K562 (cell line): ENCODE measurements around the gene PDGFD. TPM values are rescaled to one million over a fixed set of nuclear protein-coding genes. Genes with fewer than 3 reads are reported as not detected.

Experiments used
- BACH1 ChIP-seq: fragments of 200-800 bp; sonication (Bioruptor generic); IDR thresholded peaks from 2 replicates; pipeline ENCODE4 v1.6.1; 2016; ENCODE audit warnings: missing genetic modification characterization, missing compliant biosample characterization
- CLOCK ChIP-seq: fragments of 250-450 bp; sonication (Bioruptor Pico); IDR thresholded peaks from 2 replicates; pipeline ENCODE4 v1.4.0; 2020; ENCODE audit warnings: mild to moderate bottlenecking, moderate library complexity, borderline replicate concordance
- MYC ChIP-seq, 2 experiments: fragments of 250-450 bp in 1 of 2; sonication (Bioruptor Pico) in 1 of 2; IDR thresholded peaks; 2 replicates each; pipeline versions ENCODE4 v1.5.1 to v1.6.1; 2012 to 2021; ENCODE audit warnings: low read depth in 2 of 2, borderline replicate concordance in 1 of 2, improper control_type of control experiment in 1 of 2, low read length in 1 of 2, mild to moderate bottlenecking in 1 of 2, moderate library complexity in 1 of 2
- SUPT5H ChIP-seq: fragments of 450-650 bp; IDR thresholded peaks from 2 replicates; pipeline ENCODE4 v1.6.1; 2016
- VEZF1 ChIP-seq: fragments of 200-800 bp; sonication (Bioruptor generic); IDR thresholded peaks from 2 replicates; pipeline ENCODE4 v1.6.1; 2017; ENCODE audit warnings: missing genetic modification characterization, missing compliant biosample characterization
- ZC3H4 ChIP-seq: sonication (generic); formaldehyde crosslinking; IDR thresholded peaks from 2 replicates; pipeline ENCODE4 v1.9.0; 2021; ENCODE audit warnings: missing genetic modification reagents, borderline replicate concordance
- ZFP36 ChIP-seq: fragments of 150-350 bp; IDR thresholded peaks from 2 replicates; pipeline ENCODE4 v1.6.1; 2018; ENCODE audit warnings: low read length, low read depth; ENCODE audit not compliant: partially characterized antibody
- ZNF644 ChIP-seq: fragments of 200-800 bp; sonication (Bioruptor generic); IDR thresholded peaks from 2 replicates; pipeline ENCODE4 v1.6.1; 2016; ENCODE audit warnings: low read depth, missing genetic modification characterization, missing compliant biosample characterization
- polyA plus RNA-seq, 8 experiments: library from polyadenylated mRNA; depleted of rRNA in 4 of 8; stranded (reverse) in 5 of 8; unstranded in 3 of 8; fragments of >200 nt; fragmentation: Nextera tagmentation in 2 of 8; fragmentation: Illumina TruSeq in 1 of 8; extraction: Ambion mirVana in 2 of 8; extraction: Trizol in 1 of 8; gene quantifications; 2 replicates each; pipeline versions ENCODE4 v1.2.1 to v1.2.3, GENCODE V29; 2011 to 2014; ENCODE audit warnings: inconsistent platforms in 1 of 8, missing spikeins in 1 of 8
- total RNA-seq, 7 experiments: library from RNA; depleted of rRNA in 6 of 7; stranded (reverse); fragments of >200 nt in 6 of 7; fragmentation: Illumina TruSeq in 2 of 7; extraction: Trizol in 2 of 7; gene quantifications; 2 replicates each; pipeline versions ENCODE4 v1.2.1 to v1.2.3, GENCODE V29; 2011 to 2021; ENCODE audit warnings: low replicate concordance in 1 of 7
- TF ChIP-seq, protein P1 (sequence below): fragments of 450-650 bp; IDR thresholded peaks from 2 replicates; pipeline ENCODE4 v1.6.1; 2017; ENCODE audit warnings: mild to moderate bottlenecking, moderate library complexity

The PDGFD gene
- total and polyA plus RNA-seq, 9 of the 15 experiments (the other 6 are each of a cell fraction or from before 2014, with no cell fraction given): 0.11 TPM; not detected in 8

DNA sequence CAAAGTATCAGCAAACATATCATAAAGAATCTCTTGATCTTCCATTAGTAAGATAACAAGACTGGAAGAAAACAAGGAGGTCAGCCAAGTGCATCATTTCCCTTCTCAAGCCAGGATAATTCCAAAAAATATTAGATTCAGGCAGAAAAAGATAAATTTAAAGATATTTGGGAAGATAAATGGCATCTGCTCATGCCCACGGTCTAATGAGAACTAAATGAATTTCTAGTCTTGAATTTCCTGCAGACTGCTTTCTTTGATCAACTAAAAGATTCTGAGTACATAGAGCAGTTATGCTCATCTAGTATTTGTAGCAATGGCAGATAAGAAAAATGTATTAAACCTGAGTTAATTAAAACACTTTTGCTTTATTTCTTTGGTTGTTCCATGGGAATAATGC lies 96.4 kb downstream of the PDGFD start (continued):
- TF ChIP-seq VEZF1 (CRISPR knock-in tag) (no peak), SUPT5H (no peak), ZNF644 (tag) (no peak), CLOCK (CRISPR knock-in tag) (no peak), BACH1 (tag) (no peak), ZFP36 (no peak), MYC (IDR thresholded peaks at IDR 0.05; ENCODE audit: low read depth, low read length) (no peak), MYC (CRISPR knock-in tag; IDR thresholded peaks at IDR 0.05; ENCODE audit: borderline replicate concordance, low read depth) (no peak), ZC3H4 (CRISPR knock-in tag) (no peak)
- TF ChIP-seq, protein P1, sequence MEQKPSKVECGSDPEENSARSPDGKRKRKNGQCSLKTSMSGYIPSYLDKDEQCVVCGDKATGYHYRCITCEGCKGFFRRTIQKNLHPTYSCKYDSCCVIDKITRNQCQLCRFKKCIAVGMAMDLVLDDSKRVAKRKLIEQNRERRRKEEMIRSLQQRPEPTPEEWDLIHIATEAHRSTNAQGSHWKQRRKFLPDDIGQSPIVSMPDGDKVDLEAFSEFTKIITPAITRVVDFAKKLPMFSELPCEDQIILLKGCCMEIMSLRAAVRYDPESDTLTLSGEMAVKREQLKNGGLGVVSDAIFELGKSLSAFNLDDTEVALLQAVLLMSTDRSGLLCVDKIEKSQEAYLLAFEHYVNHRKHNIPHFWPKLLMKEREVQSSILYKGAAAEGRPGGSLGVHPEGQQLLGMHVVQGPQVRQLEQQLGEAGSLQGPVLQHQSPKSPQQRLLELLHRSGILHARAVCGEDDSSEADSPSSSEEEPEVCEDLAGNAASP: no peak
